Thyroid gland (tissue), 4 donors: ENCODE results near the gene ZNF429. TPM values are rescaled to one million over a fixed set of nuclear protein-coding genes. Genes with fewer than 3 reads are reported as not detected.

Experiments used
- DNase-seq, 2 donors: peaks; one replicate each; pipeline ENCODE4 v3.0.0-alpha.2; 2019
- H3K27ac ChIP-seq, 3 donors: fragments of 200-600 bp; sonication (generic); 1 replicate in 2 of 3; 2 replicates in 1 of 3; pipeline ENCODE4 v1.5.1; 2016 to 2019; ENCODE audit warnings: mild to moderate bottlenecking in 1 of 3, moderate library complexity in 1 of 3
- H3K27me3 ChIP-seq: fragments of 200-600 bp; sonication (generic); one replicate; pipeline ENCODE4 v1.5.1; 2019
- H3K36me3 ChIP-seq, 2 donors: fragments of 200-600 bp; sonication (generic); one replicate each; pipeline ENCODE4 v1.5.1; 2016 to 2019
- H3K4me1 ChIP-seq, 2 donors: fragments of 200-600 bp; sonication (generic); one replicate each; pipeline ENCODE4 v1.5.1; 2017 to 2019
- H3K4me3 ChIP-seq, 3 donors: fragments of 200-600 bp; sonication (generic); replicated peaks in 1 of 3; 1 replicate in 2 of 3; 2 replicates in 1 of 3; pipeline ENCODE4 v1.5.1; 2016; ENCODE audit warnings: mild to moderate bottlenecking in 1 of 3
- H3K9me3 ChIP-seq: fragments of 200-600 bp; sonication (generic); one replicate; pipeline ENCODE4 v1.5.1; 2017
- CTCF ChIP-seq, 6 experiments: fragments of 200-600 bp in 3 of 6; fragments of 450-650 bp in 3 of 6; sonication (generic) in 3 of 6; IDR thresholded peaks; one replicate each; pipeline ENCODE4 v1.5.1; 2016 to 2019; ENCODE audit warnings: antibody characterized with exemption in 6 of 6, mild to moderate bottlenecking in 2 of 6, inconsistent platforms in 1 of 6, moderate library complexity in 1 of 6
- POLR2A ChIP-seq, 2 donors: fragments of 450-650 bp; IDR thresholded peaks; one replicate each; pipeline ENCODE4 v1.6.1; 2017; ENCODE audit warnings: antibody characterized with exemption in 2 of 2, mild to moderate bottlenecking in 2 of 2, moderate library complexity in 1 of 2
- WGBS, 2 donors: methylation state at CpG; one replicate each; pipeline ENCODE4 v1.1.5; 2017; 5-methylcytosine and 5-hydroxymethylcytosine counted together
- intact Hi-C: fragments of 100-400 bp; cut with DNase I; formaldehyde crosslinking; loops from one replicate; pipeline ENCODE4 v1.15.1; 2023
- total RNA-seq, 4 donors: library from RNA; depleted of rRNA; stranded (reverse); fragments of >200 nt; gene quantifications; one replicate each; pipeline ENCODE4 v1.2.3, GENCODE V29; 2016

Gene ZNF429
- total RNA-seq, 4 donors from 2014 or later, result 21.4 to 41.5 (median 36.6) TPM

- no peak overlapping the region for H3K4me3 ChIP-seq
- H3K9me3 ChIP-seq, result no peaks in the 10 kb centered on the region
- H3K27me3 ChIP-seq, result no peaks in the 10 kb centered on the region
- TF ChIP-seq POLR2A (IDR thresholded peaks at IDR 0.05) (no peak), CTCF (IDR thresholded peaks at IDR 0.05) (no peak)
- WGBS, 2 donors, result 79 to 85% methylated on average over 5 of the region's 5 CpGs
- no peaks in the 10 kb centered on the region for H3K36me3 ChIP-seq
- H3K27ac ChIP-seq, result no peak overlapping the region
- no peak for DNase-seq
- H3K4me1 ChIP-seq, result peaks cover 0 to 4% of the 10 kb centered on the region in 2 donors
- intact Hi-C loops, result no loop called here
These were observed 82.1 kb downstream of the ZNF429 start for GRCh38 chr19:21587549-21587948.

GRCh38 chr19:21588065-21588601, 82.7 kb downstream of the ZNF429 start:
- Histone ChIP-seq H3K4me1 (peaks cover 0 to 4% of the 10 kb centered on the region in 2 donors), H3K36me3 (no peaks in the 10 kb centered on the region), H3K27me3 (no peaks in the 10 kb centered on the region), H3K27ac (no peak overlapping the region), H3K4me3 (no peak overlapping the region), H3K9me3 (no peaks in the 10 kb centered on the region)
- WGBS, 2 donors, result 94% methylated on average over 7 of the region's 7 CpGs
- TF ChIP-seq CTCF (IDR thresholded peaks at IDR 0.05), result no peak
- DNase-seq, result no peak
- intact Hi-C loops, result no loop called here

GRCh38 chr19:21590867-21591266, 85.5 kb downstream of the ZNF429 start:
- intact Hi-C loops, result no loop called here
- no peak overlapping the region for H3K4me3 ChIP-seq
- DNase-seq, result no peak
- H3K27ac ChIP-seq, result no peak overlapping the region
- TF ChIP-seq POLR2A (IDR thresholded peaks at IDR 0.05) (no peak), CTCF (IDR thresholded peaks at IDR 0.05) (no peak)
- H3K36me3 ChIP-seq, result no peaks in the 10 kb centered on the region
- H3K9me3 ChIP-seq, result no peaks in the 10 kb centered on the region
- H3K4me1 ChIP-seq, result no peaks in the 10 kb centered on the region
- H3K27me3 ChIP-seq, result no peaks in the 10 kb centered on the region
- WGBS, 2 donors, result 56 to 70% methylated on average over 2 of the region's 2 CpGs

- Histone ChIP-seq H3K9me3 (no peaks in the 10 kb centered on the region), H3K4me1 (no peaks in the 10 kb centered on the region), H3K27ac (no peak overlapping the region), H3K36me3 (no peaks in the 10 kb centered on the region), H3K27me3 (no peaks in the 10 kb centered on the region), H3K4me3 (no peak overlapping the region)
- DNase-seq, result no peak
- intact Hi-C loops, result no loop called here
- TF ChIP-seq POLR2A (IDR thresholded peaks at IDR 0.05), result no peak
- no peak for TF ChIP-seq CTCF (IDR thresholded peaks at IDR 0.05)
- 85 to 92% methylated on average over 2 of the region's 2 CpGs for WGBS, 2 donors
These were observed 87.6 kb downstream of the ZNF429 start for GRCh38 chr19:21593008-21593481.

- Histone ChIP-seq H3K36me3 (no peaks in the 10 kb centered on the region), H3K9me3 (no peaks in the 10 kb centered on the region), H3K27ac (no peak overlapping the region), H3K27me3 (no peaks in the 10 kb centered on the region), H3K4me1 (no peaks in the 10 kb centered on the region), H3K4me3 (no peak overlapping the region)
- no peak for DNase-seq
- 98% methylated on average over 4 of the region's 4 CpGs for WGBS, 2 donors
- no peak for TF ChIP-seq CTCF (IDR thresholded peaks at IDR 0.05)
- TF ChIP-seq POLR2A (IDR thresholded peaks at IDR 0.05), result no peak
- intact Hi-C loops, result no loop called here
These were observed 88.1 kb downstream of the ZNF429 start for GRCh38 chr19:21593502-21593901.
